PC-3 (cell line): ENCODE measurements around the gene ECE1. TPM values are rescaled to one million over a fixed set of nuclear protein-coding genes. Genes with fewer than 3 reads are reported as not detected.

Experiments
- ATAC-seq: fragments of 200-7000 bp; cut with Tn5 transposase; 2 replicates; pipeline ENCODE4 v1.9.1; 2020; ENCODE audit warnings: mild to moderate bottlenecking, moderate library complexity
- BruUV-seq: library from RNA; stranded (reverse); fragments of 400-500 nt; replicated peaks from 2 replicates; lab custom pipeline; 2021; lab: Mats Ljungman, UMichigan
- CTCF ChIA-PET: fragments of 300-600 bp; sonication (Branson Sonifier 250); formaldehyde crosslinking; loops from one replicate; lab custom pipeline; 2022; ENCODE audit warnings: antibody characterized with exemption; lab: Charles Lee
- POLR2A ChIA-PET: fragments of 300-600 bp; sonication (Branson Sonifier 250); formaldehyde crosslinking; loops from one replicate; lab custom pipeline; 2022; ENCODE audit warnings: antibody characterized with exemption; ENCODE audit not compliant: unreplicated experiment; lab: Charles Lee
- DNase-seq: peaks from one replicate; pipeline ENCODE4 v3.0.0-alpha.2; 2015
- H2AFZ ChIP-seq: fragments of 300-600 bp; sonication (generic); 2 replicates; pipeline ENCODE4 v1.6.0; 2016; ENCODE audit warnings: antibody characterized with exemption, low read length
- H3F3A ChIP-seq: fragments of 300-600 bp; sonication (generic); one replicate; pipeline ENCODE4 v1.6.0; 2017; ENCODE audit warnings: antibody characterized with exemption, low read length, control low read depth, mild to moderate bottlenecking; ENCODE audit not compliant: unreplicated experiment
- H3K27ac ChIP-seq: fragments of 300-600 bp; sonication (generic); 2 replicates; pipeline ENCODE4 v1.5.1; 2016; ENCODE audit warnings: mild to moderate bottlenecking, low read length
- H3K27me3 ChIP-seq: fragments of 300-600 bp; sonication (generic); 2 replicates; pipeline ENCODE4 v1.6.1; 2016; ENCODE audit warnings: low read length, mixed read lengths
- H3K36me3 ChIP-seq: fragments of 300-600 bp; sonication (generic); 2 replicates; pipeline ENCODE4 v1.6.1; 2016; ENCODE audit warnings: low read depth, mixed run types, low read length, mixed read lengths
- H3K4me1 ChIP-seq: fragments of 300-600 bp; sonication (generic); 2 replicates; pipeline ENCODE4 v1.5.1; 2016; ENCODE audit warnings: low read length; ENCODE audit not compliant: insufficient read depth
- H3K4me2 ChIP-seq: fragments of 300-600 bp; sonication (generic); 2 replicates; pipeline ENCODE4 v1.6.0; 2016; ENCODE audit warnings: low read length
- H3K4me3 ChIP-seq: fragments of 300-600 bp; sonication (generic); 2 replicates; pipeline ENCODE4 v1.5.1; 2016; ENCODE audit warnings: mild to moderate bottlenecking, low read length, mixed read lengths
- H3K79me2 ChIP-seq: fragments of 300-600 bp; sonication (generic); 2 replicates; pipeline ENCODE4 v1.6.1; 2017; ENCODE audit warnings: low read length, mixed read lengths
- H3K9ac ChIP-seq: fragments of 300-600 bp; sonication (generic); 2 replicates; pipeline ENCODE4 v1.6.0; 2016; ENCODE audit warnings: mild to moderate bottlenecking, low read length
- H3K9me2 ChIP-seq: fragments of 300-600 bp; sonication (generic); replicated peaks from 2 replicates; pipeline ENCODE4 v1.6.1; 2016; ENCODE audit warnings: mixed run types, low read length, mixed read lengths
- H3K9me3 ChIP-seq: fragments of 300-600 bp; sonication (generic); 2 replicates; pipeline ENCODE4 v1.6.1; 2016; ENCODE audit warnings: low read length, mixed read lengths
- H4K20me1 ChIP-seq: fragments of 300-600 bp; sonication (generic); 2 replicates; pipeline ENCODE4 v1.6.1; 2016; ENCODE audit warnings: low read length, mixed read lengths
- CTCF ChIP-seq: fragments of 300-600 bp; sonication (generic); conservative IDR thresholded peaks from 2 replicates; pipeline ENCODE4 v1.5.1; 2017; ENCODE audit warnings: antibody characterized with exemption, low read depth, mild to moderate bottlenecking, low read length
- EZH2 ChIP-seq: fragments of 300-600 bp; sonication (generic); IDR thresholded peaks from one replicate; pipeline ENCODE4 v1.6.1; 2017; ENCODE audit warnings: antibody characterized with exemption, mild to moderate bottlenecking, low read length; ENCODE audit not compliant: unreplicated experiment
- EZH2phosphoT487 ChIP-seq: fragments of 300-600 bp; sonication (generic); IDR thresholded peaks from 2 replicates; pipeline ENCODE4 v1.6.1; 2018; ENCODE audit warnings: mild to moderate bottlenecking, antibody characterized with exemption, low read length, borderline replicate concordance
- intact Hi-C: fragments of 100-400 bp; cut with micrococcal nuclease; formaldehyde crosslinking; loops from 2 replicates; pipeline ENCODE4 v1.9.0; 2023
- total RNA-seq: library from RNA; depleted of rRNA; stranded (reverse); fragments of >200 nt; gene quantifications from 2 replicates; pipeline ENCODE4 v1.2.3, GENCODE V29; 2014

The ECE1 gene
- total RNA-seq, 1 experiment from 2014 or later = 86.8 TPM

DNA sequence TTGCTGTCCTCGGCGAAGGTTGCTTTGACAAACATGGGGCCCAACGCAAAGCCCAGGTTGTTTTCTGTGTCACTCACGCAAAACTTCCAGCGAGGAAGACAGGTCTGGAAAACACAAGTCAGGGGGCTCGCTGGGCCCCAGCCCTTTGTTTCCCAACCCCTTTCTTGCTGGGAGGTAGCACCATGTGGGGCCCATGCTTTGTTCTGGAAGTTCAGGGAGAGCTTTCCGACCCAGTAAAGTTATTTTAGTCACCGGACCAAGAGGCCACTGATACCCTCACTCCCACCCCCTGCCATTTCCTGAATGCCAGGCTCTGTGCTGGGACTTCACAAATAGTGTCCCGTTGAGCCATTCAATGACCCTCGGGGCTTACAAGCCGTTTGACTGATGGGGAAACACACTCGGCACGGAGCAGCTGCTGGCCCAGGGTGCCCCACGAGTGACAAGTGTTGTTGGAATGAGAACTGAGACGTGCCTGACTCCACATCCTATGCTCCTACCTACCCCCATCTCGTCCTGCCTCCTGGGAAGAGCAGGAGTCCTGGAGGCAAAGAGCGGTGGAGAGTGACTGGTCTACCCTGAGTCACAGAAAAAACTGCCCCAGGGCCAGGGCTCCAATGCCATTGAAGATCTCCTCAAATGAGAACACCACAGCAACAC lies 52.0 kb downstream of the ECE1 start:
- Histone ChIP-seq H3K9me3 (no peaks in the 10 kb centered on the region), H3K4me3 (no peak overlapping the region), H3K4me1 (peaks cover 79% of the 10 kb centered on the region), H4K20me1 (no peaks in the 10 kb centered on the region), H2AFZ (no peak overlapping the region), H3F3A (peaks cover 11% of the 10 kb centered on the region), H3K79me2 (peaks cover 16% of the 10 kb centered on the region), H3K27me3 (no peaks in the 10 kb centered on the region), H3K36me3 (peaks cover 26% of the 10 kb centered on the region), H3K9me2 (no peaks in the 10 kb centered on the region), H3K9ac (peak overlapping the region; percentile 81), H3K4me2 (peak overlapping the region; percentile 31), H3K27ac (peak overlapping the region; percentile 99)
- peak; percentile 72 for ATAC-seq
- intact Hi-C loops = loop anchor here (10.0 kb wide), 1 partner anchor 257 kb away; no protein-coding TSS in a partner anchor
- TF ChIP-seq EZH2phosphoT487 = no peak
- no peak for TF ChIP-seq EZH2
- no peak for TF ChIP-seq CTCF
- BruUV-seq = TSS peak; percentile 47
- CTCF ChIA-PET = no interaction called here
- POLR2A ChIA-PET = no interaction called here
- DNase-seq = peak; percentile 97

GRCh38 chr1:21237446-21238088 lies 52.7 kb downstream of the ECE1 start:
- H3F3A ChIP-seq = peaks cover 11% of the 10 kb centered on the region
- ChIA-PET CTCF (no interaction called here), POLR2A (interaction anchor here (0.6 kb wide), 2 partner anchors 11 to 88 kb away, joined by 4 read pairs; no protein-coding TSS in a partner anchor)
- H2AFZ ChIP-seq = no peak overlapping the region
- H3K4me1 ChIP-seq = peaks cover 72% of the 10 kb centered on the region
- H3K9ac ChIP-seq = peak overlapping the region; percentile 81
- intact Hi-C loops = loop anchor here (10.0 kb wide), 1 partner anchor 257 kb away; no protein-coding TSS in a partner anchor
- H3K4me2 ChIP-seq = peak overlapping the region; percentile 21
- peaks cover 16% of the 10 kb centered on the region for H3K79me2 ChIP-seq
- TSS peak; percentile 91 for BruUV-seq
- peak; percentile 76 for DNase-seq
- H3K4me3 ChIP-seq = no peak overlapping the region
- no peaks in the 10 kb centered on the region for H4K20me1 ChIP-seq
- ATAC-seq = peak; percentile 19
- H3K27me3 ChIP-seq = no peaks in the 10 kb centered on the region
- H3K9me2 ChIP-seq = no peaks in the 10 kb centered on the region
- TF ChIP-seq EZH2 (no peak), EZH2phosphoT487 (no peak), CTCF (no peak)
- H3K36me3 ChIP-seq = peaks cover 31% of the 10 kb centered on the region
- H3K27ac ChIP-seq = peak overlapping the region; percentile 99
- H3K9me3 ChIP-seq = no peaks in the 10 kb centered on the region
